Measurements from ENCODE around the gene UBFD1.
"Not testable (repeated sequence)": the region's sequence is repeated elsewhere in the genome, so short reads cannot be mapped to it uniquely, and the experiment has no call there.

The UBFD1 gene

GRCh38 chr16:23570992-23571632 is 13.6 kb downstream of the UBFD1 start:
- peak in 1 of 2 donors; percentile 30 for DNase-seq

- no peak for DNase-seq
Measured at GRCh38 chr16:23571895-23572294, 14.4 kb downstream of the UBFD1 start.

- no peak for DNase-seq
Measured at GRCh38 chr16:23572394-23572793, 14.9 kb downstream of the UBFD1 start.

- no peak for DNase-seq
Measured at GRCh38 chr16:23573817-23574216, 16.3 kb downstream of the UBFD1 start.

- DNase-seq: no peak
Measured at GRCh38 chr16:23575834-23576233, 18.3 kb downstream of the UBFD1 start.

GRCh38 chr16:23577493-23577892 is 20.0 kb downstream of the UBFD1 start:
- no peak for DNase-seq

- DNase-seq: no peak
Measured at GRCh38 chr16:23578101-23578830, 20.7 kb downstream of the UBFD1 start.

GRCh38 chr16:23579371-23579770 is 21.8 kb downstream of the UBFD1 start:
- no peak for DNase-seq

- DNase-seq: no peak
Measured at GRCh38 chr16:23580391-23580790, 22.9 kb downstream of the UBFD1 start.

GRCh38 chr16:23581764-23582163 is 24.2 kb downstream of the UBFD1 start:
- no peak for DNase-seq

- not testable (repeated sequence) for DNase-seq
Measured at GRCh38 chr16:23583271-23583670, 25.7 kb downstream of the UBFD1 start.

- DNase-seq: no peak
Measured at GRCh38 chr16:23584186-23585076, 26.9 kb downstream of the UBFD1 start.

GRCh38 chr16:23587726-23588125 is 30.2 kb downstream of the UBFD1 start:
- DNase-seq: no peak

GRCh38 chr16:23590181-23590580 is 32.7 kb downstream of the UBFD1 start:
- no peak for DNase-seq

GRCh38 chr16:23594186-23594585 is 36.7 kb downstream of the UBFD1 start:
- DNase-seq: no peak

GRCh38 chr16:23595246-23595950 is 37.9 kb downstream of the UBFD1 start:
- no peak for DNase-seq

- peak; percentile 87 to 93 for DNase-seq
Measured at GRCh38 chr16:23595951-23596720, 38.6 kb downstream of the UBFD1 start, which contains the start of gene NDUFAB1. NDUFAB1 (minus strand) TSS chr16:23596316; CDS start chr16:23596290, 26 bp downstream.

GRCh38 chr16:23597003-23597756 is 39.7 kb downstream of the UBFD1 start:
- peak; percentile 25 to 42 for DNase-seq

GRCh38 chr16:23607726-23608125 is 50.2 kb downstream of the UBFD1 start:
- no peak for DNase-seq

- DNase-seq: no peak
Measured at GRCh38 chr16:23608194-23608593, 50.7 kb downstream of the UBFD1 start.

- no peak for DNase-seq
Measured at GRCh38 chr16:23609929-23610328, 52.4 kb downstream of the UBFD1 start.

Data from CD4-positive, alpha-beta T cell treated with Interferon alpha-2 for 1 hour (primary cell).